PC-9 (cell line): ENCODE results near the gene CAPNS1. TPM values are rescaled to one million over a fixed set of nuclear protein-coding genes. Genes with fewer than 3 reads are reported as not detected.
A peak's percentile ranks its signal among the peaks of the same experiment; 100 is the strongest.
"Not testable (repeated sequence)": the region's sequence is repeated elsewhere in the genome, so short reads cannot be mapped to it uniquely, and the experiment has no call there.

ENCODE experiments used
- BruUV-seq: library from RNA; stranded (reverse); fragments of 400-500 nt; replicated peaks from 2 replicates; lab custom pipeline; 2021; lab: Mats Ljungman, UMichigan
- CTCF ChIA-PET: fragments of 300-600 bp; sonication (Branson Sonifier 250); formaldehyde crosslinking; loops from one replicate; lab custom pipeline; 2022; ENCODE audit warnings: antibody characterized with exemption; lab: Charles Lee
- POLR2A ChIA-PET: fragments of 300-600 bp; sonication (Branson Sonifier 250); formaldehyde crosslinking; loops from one replicate; lab custom pipeline; 2022; ENCODE audit warnings: antibody characterized with exemption; ENCODE audit not compliant: unreplicated experiment; lab: Charles Lee
- DNase-seq, 2 experiments: peaks; one replicate each; pipeline versions ENCODE4 v3.0.0 to v3.0.0-alpha.2; 2015 to 2022; ENCODE audit warnings: mixed read lengths in 1 of 2
- H2AFZ ChIP-seq: fragments of 200-600 bp; sonication (generic); 2 replicates; pipeline ENCODE4 v1.8.1; 2017; ENCODE audit warnings: antibody characterized with exemption
- H3F3A ChIP-seq: fragments of 200-600 bp; sonication (generic); 2 replicates; pipeline ENCODE4 v1.8.1; 2017; ENCODE audit warnings: antibody characterized with exemption, mild to moderate bottlenecking, low read depth; ENCODE audit not compliant: insufficient read depth
- H3K27ac ChIP-seq: fragments of 200-600 bp; sonication (generic); 2 replicates; pipeline ENCODE4 v1.6.1; 2016; ENCODE audit warnings: mixed run types
- H3K27me3 ChIP-seq: fragments of 200-600 bp; sonication (generic); 2 replicates; pipeline ENCODE4 v1.6.1; 2016; ENCODE audit warnings: low read depth, mixed run types; ENCODE audit not compliant: insufficient read depth
- H3K36me3 ChIP-seq: fragments of 200-600 bp; sonication (generic); 2 replicates; pipeline ENCODE4 v1.6.1; 2016; ENCODE audit warnings: low read depth, mixed run types
- H3K4me1 ChIP-seq: fragments of 200-600 bp; sonication (generic); replicated peaks from 2 replicates; pipeline ENCODE4 v1.6.1; 2016; ENCODE audit warnings: mixed run types; ENCODE audit not compliant: insufficient read depth
- H3K4me2 ChIP-seq: fragments of 200-600 bp; sonication (generic); 2 replicates; pipeline ENCODE4 v1.6.1; 2017; ENCODE audit warnings: mixed run types
- H3K4me3 ChIP-seq: fragments of 200-600 bp; sonication (generic); 2 replicates; pipeline ENCODE4 v1.6.1; 2016; ENCODE audit warnings: mixed run types
- H3K79me2 ChIP-seq: fragments of 200-600 bp; sonication (generic); 2 replicates; pipeline ENCODE4 v1.6.1; 2017; ENCODE audit warnings: low read depth, mixed run types
- H3K9me2 ChIP-seq: fragments of 200-600 bp; sonication (generic); 2 replicates; pipeline ENCODE4 v1.8.1; 2017; ENCODE audit warnings: mild to moderate bottlenecking; ENCODE audit not compliant: insufficient read depth
- H3K9me3 ChIP-seq: fragments of 200-600 bp; sonication (generic); 2 replicates; pipeline ENCODE4 v1.8.1; 2016; ENCODE audit warnings: low read depth; ENCODE audit not compliant: insufficient read depth
- H4K20me1 ChIP-seq: fragments of 200-600 bp; sonication (generic); 2 replicates; pipeline ENCODE4 v1.8.1; 2017; ENCODE audit not compliant: insufficient read depth
- EZH2 ChIP-seq: fragments of 200-600 bp; sonication (generic); IDR thresholded peaks from 2 replicates; pipeline ENCODE4 v1.8.0; 2017; ENCODE audit warnings: antibody characterized with exemption, low read depth
- intact Hi-C: fragments of 100-400 bp; cut with micrococcal nuclease; formaldehyde crosslinking; loops from one replicate; pipeline ENCODE4 v1.10.0; 2022; ENCODE audit not compliant: unreplicated experiment
- total RNA-seq: library from RNA; stranded (reverse); gene quantifications from 2 replicates; pipeline ENCODE4 v1.2.3, GENCODE V29; 2021
- TF ChIP-seq, protein P1 (sequence below): fragments of 200-600 bp; sonication (generic); conservative IDR thresholded peaks from 2 replicates; pipeline ENCODE4 v1.6.1; 2017; ENCODE audit warnings: mixed run types, antibody characterized with exemption, mild to moderate bottlenecking, moderate library complexity

The CAPNS1 gene
- total RNA-seq, 1 experiment from 2014 or later: 1,177 TPM

- Histone ChIP-seq H3F3A (peaks cover 26% of the 10 kb centered on the region), H3K4me2 (no peak overlapping the region), H3K79me2 (no peaks in the 10 kb centered on the region), H3K9me2 (no peaks in the 10 kb centered on the region), H3K27me3 (no peaks in the 10 kb centered on the region), H4K20me1 (no peaks in the 10 kb centered on the region), H3K4me1 (peaks cover 12% of the 10 kb centered on the region; the same call in 1 of the 2 replicates), H3K27ac (no peak overlapping the region), H2AFZ (no peak overlapping the region), H3K9me3 (0 out of 2 replicates have a peak, but pooled peaks cover 3% of the 10 kb centered on the region), H3K36me3 (no peaks in the 10 kb centered on the region), H3K4me3 (no peak overlapping the region)
- intact Hi-C loops: loop anchor here (5.0 kb wide), 4 partner anchors 128 to 672 kb away; partner anchors contain the start of genes SDHAF1, ZNF529 and ZNF566
- BruUV-seq: no TSS peak
- DNase-seq: no peak
- ChIA-PET CTCF (no interaction called here), POLR2A (no interaction called here)
- no peak for TF ChIP-seq EZH2
- TF ChIP-seq, protein P1, sequence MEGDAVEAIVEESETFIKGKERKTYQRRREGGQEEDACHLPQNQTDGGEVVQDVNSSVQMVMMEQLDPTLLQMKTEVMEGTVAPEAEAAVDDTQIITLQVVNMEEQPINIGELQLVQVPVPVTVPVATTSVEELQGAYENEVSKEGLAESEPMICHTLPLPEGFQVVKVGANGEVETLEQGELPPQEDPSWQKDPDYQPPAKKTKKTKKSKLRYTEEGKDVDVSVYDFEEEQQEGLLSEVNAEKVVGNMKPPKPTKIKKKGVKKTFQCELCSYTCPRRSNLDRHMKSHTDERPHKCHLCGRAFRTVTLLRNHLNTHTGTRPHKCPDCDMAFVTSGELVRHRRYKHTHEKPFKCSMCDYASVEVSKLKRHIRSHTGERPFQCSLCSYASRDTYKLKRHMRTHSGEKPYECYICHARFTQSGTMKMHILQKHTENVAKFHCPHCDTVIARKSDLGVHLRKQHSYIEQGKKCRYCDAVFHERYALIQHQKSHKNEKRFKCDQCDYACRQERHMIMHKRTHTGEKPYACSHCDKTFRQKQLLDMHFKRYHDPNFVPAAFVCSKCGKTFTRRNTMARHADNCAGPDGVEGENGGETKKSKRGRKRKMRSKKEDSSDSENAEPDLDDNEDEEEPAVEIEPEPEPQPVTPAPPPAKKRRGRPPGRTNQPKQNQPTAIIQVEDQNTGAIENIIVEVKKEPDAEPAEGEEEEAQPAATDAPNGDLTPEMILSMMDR: no peak
Measured at GRCh38 chr19:36125557-36125956, 14.3 kb upstream of the CAPNS1 start.

GRCh38 chr19:36128392-36128736 lies 11.5 kb upstream of the CAPNS1 start:
- H3K36me3 ChIP-seq: no peaks in the 10 kb centered on the region
- H3K9me3 ChIP-seq: 0 out of 2 replicates have a peak, but pooled peaks cover 3% of the 10 kb centered on the region
- DNase-seq: no peak
- H4K20me1 ChIP-seq: no peaks in the 10 kb centered on the region
- H3K27ac ChIP-seq: peak overlapping the region; percentile 80
- intact Hi-C loops: loop anchor here (1.0 to 5.0 kb wide), 6 partner anchors 11 to 669 kb away; partner anchors contain the start of genes SDHAF1, ZNF146, ZNF529 and ZNF565
- BruUV-seq: TSS peak; percentile 85
- peaks cover 32% of the 10 kb centered on the region for H3K4me1 ChIP-seq
- CTCF ChIA-PET: interaction anchor here (0.5 to 1.4 kb wide), 7 partner anchors 9 to 197 kb away, joined by 3 to 35 read pairs (median 6); partner anchors contain the start of gene CAPNS1
- peak overlapping the region; percentile 72 for H2AFZ ChIP-seq
- no peaks in the 10 kb centered on the region for H3K9me2 ChIP-seq
- peaks cover 43% of the 10 kb centered on the region for H3F3A ChIP-seq
- H3K79me2 ChIP-seq: no peaks in the 10 kb centered on the region
- H3K4me3 ChIP-seq: peak overlapping the region; percentile 52
- peak overlapping the region; percentile 79 for H3K4me2 ChIP-seq
- TF ChIP-seq, protein P1: no peak
- TF ChIP-seq EZH2: no peak
- no peaks in the 10 kb centered on the region for H3K27me3 ChIP-seq
- POLR2A ChIA-PET: interaction anchor here (0.5 to 1.6 kb wide), 9 partner anchors 8 to 1651 kb away, joined by 3 to 32 read pairs (median 4); partner anchors contain the start of genes CAPNS1, THAP8, ZNF146 and ZNF565

GRCh38 chr19:36131221-36131620 lies 8.6 kb upstream of the CAPNS1 start:
- H3K9me3 ChIP-seq, H3K9me2 ChIP-seq, H4K20me1 ChIP-seq, CTCF ChIA-PET, H3K4me2 ChIP-seq, DNase-seq, H3K36me3 ChIP-seq, H3K4me3 ChIP-seq, H3K79me2 ChIP-seq, H2AFZ ChIP-seq, H3K27me3 ChIP-seq, intact Hi-C loops, POLR2A ChIA-PET, BruUV-seq: not testable (repeated sequence)
- peaks cover 63% of the 10 kb centered on the region for H3F3A ChIP-seq
- peak overlapping the region; percentile 82 for H3K27ac ChIP-seq
- peaks cover 54% of the 10 kb centered on the region for H3K4me1 ChIP-seq

DNA sequence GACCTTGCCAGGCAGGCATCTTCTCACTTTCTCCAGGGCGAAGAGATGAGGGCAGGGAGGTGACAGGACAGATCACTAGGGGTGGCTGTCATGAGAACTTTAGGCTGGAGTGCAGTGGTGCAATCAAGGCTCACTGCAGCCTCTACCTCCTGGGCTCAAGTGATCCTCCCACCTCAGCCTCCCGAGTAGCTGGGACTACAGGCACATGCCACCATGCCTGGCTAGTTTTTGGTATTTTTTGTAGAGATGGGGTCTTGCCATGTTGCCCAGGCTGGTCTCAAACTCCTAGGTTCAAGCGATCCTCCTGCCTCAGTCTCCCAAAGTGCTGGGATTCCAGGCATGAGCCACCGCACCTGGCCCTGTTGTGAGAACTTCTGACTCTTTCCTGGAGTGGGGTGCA lies 5.0 kb upstream of the CAPNS1 start:
- Histone ChIP-seq H3K79me2 (peaks cover 11% of the 10 kb centered on the region; the same call in 1 of the 2 replicates), H3F3A (peaks cover 72% of the 10 kb centered on the region), H3K4me1 (peaks cover 75% of the 10 kb centered on the region), H3K27ac (peak overlapping the region; percentile 96)
- POLR2A ChIA-PET, H2AFZ ChIP-seq, H3K4me2 ChIP-seq, H3K36me3 ChIP-seq, DNase-seq, H3K27me3 ChIP-seq, H3K9me3 ChIP-seq, H4K20me1 ChIP-seq, H3K9me2 ChIP-seq, H3K4me3 ChIP-seq, CTCF ChIA-PET, BruUV-seq, intact Hi-C loops: not testable (repeated sequence)
